ENCODE results near the gene ATP5F1D. TPM values are rescaled to one million over a fixed set of nuclear protein-coding genes. Genes with fewer than 3 reads are reported as not detected.

Gene ATP5F1D
- total and polyA plus RNA-seq, 4 donors: 17.4 to 219 (median 144) TPM

- peak in 1 of 6 donors; percentile 51 for DNase-seq (ENCODE audit: low read depth in 4 of 6, low spot score in 6 of 6)
- WGBS (ENCODE audit: insufficient coverage): 41% methylated on average over 32 of the region's 34 CpGs
- no peaks in the 10 kb centered on the region for H3K9me3 ChIP-seq (ENCODE audit: control insufficient read depth, insufficient read depth, low read length)
- H3K27ac ChIP-seq (ENCODE audit: low read depth, low read length): peak overlapping the region; percentile 84
- H3K4me3 ChIP-seq (ENCODE audit: low read depth, low read length): peak overlapping the region; percentile 54
- H3K27me3 ChIP-seq (ENCODE audit: control insufficient read depth, insufficient read depth, low read length): no peaks in the 10 kb centered on the region
- H3K36me3 ChIP-seq (ENCODE audit: control insufficient read depth, insufficient read depth, low read length): peaks cover 35% of the 10 kb centered on the region
- H3K4me1 ChIP-seq (ENCODE audit: control insufficient read depth, insufficient read depth, low read length): peaks cover 68% of the 10 kb centered on the region
These were observed 2.9 kb upstream of the ATP5F1D start for GRCh38 chr19:1238369-1239303.

- Histone ChIP-seq H3K9me3 (ENCODE audit: control insufficient read depth, insufficient read depth, low read length) (no peaks in the 10 kb centered on the region), H3K27me3 (ENCODE audit: control insufficient read depth, insufficient read depth, low read length) (no peaks in the 10 kb centered on the region), H3K36me3 (ENCODE audit: control insufficient read depth, insufficient read depth, low read length) (peaks cover 35% of the 10 kb centered on the region), H3K27ac (ENCODE audit: low read depth, low read length) (peak overlapping the region; percentile 95), H3K4me3 (ENCODE audit: low read depth, low read length) (no peak overlapping the region), H3K4me1 (ENCODE audit: control insufficient read depth, insufficient read depth, low read length) (peaks cover 76% of the 10 kb centered on the region)
- DNase-seq (ENCODE audit: low read depth in 4 of 6, low spot score in 6 of 6): no peak
- 84% methylated on average over 11 of the region's 11 CpGs for WGBS (ENCODE audit: insufficient coverage)
These were observed 2.1 kb upstream of the ATP5F1D start for GRCh38 chr19:1239420-1239795.

GRCh38 chr19:1239796-1240737, 1.5 kb upstream of the ATP5F1D start:
- 9% methylated on average over 79 of the region's 84 CpGs for WGBS (ENCODE audit: insufficient coverage)
- peaks cover 35% of the 10 kb centered on the region for H3K36me3 ChIP-seq (ENCODE audit: control insufficient read depth, insufficient read depth, low read length)
- peak overlapping the region; percentile 41 for H3K4me3 ChIP-seq (ENCODE audit: low read depth, low read length)
- no peaks in the 10 kb centered on the region for H3K27me3 ChIP-seq (ENCODE audit: control insufficient read depth, insufficient read depth, low read length)
- H3K9me3 ChIP-seq (ENCODE audit: control insufficient read depth, insufficient read depth, low read length): no peaks in the 10 kb centered on the region
- peak overlapping the region; percentile 95 for H3K27ac ChIP-seq (ENCODE audit: low read depth, low read length)
- peaks cover 83% of the 10 kb centered on the region for H3K4me1 ChIP-seq (ENCODE audit: control insufficient read depth, insufficient read depth, low read length)
- DNase-seq (ENCODE audit: low read depth in 4 of 6, low spot score in 6 of 6): peak in 4 of 6 donors; percentile 87 to 98 (median 94)

GRCh38 chr19:1240925-1241324, 626 bp upstream of the ATP5F1D start:
- Histone ChIP-seq H3K4me1 (ENCODE audit: control insufficient read depth, insufficient read depth, low read length) (peaks cover 83% of the 10 kb centered on the region), H3K4me3 (ENCODE audit: low read depth, low read length) (peak overlapping the region; percentile 60), H3K36me3 (ENCODE audit: control insufficient read depth, insufficient read depth, low read length) (peaks cover 35% of the 10 kb centered on the region), H3K27me3 (ENCODE audit: control insufficient read depth, insufficient read depth, low read length) (no peaks in the 10 kb centered on the region), H3K9me3 (ENCODE audit: control insufficient read depth, insufficient read depth, low read length) (no peaks in the 10 kb centered on the region), H3K27ac (ENCODE audit: low read depth, low read length) (peak overlapping the region; percentile 67)
- no peak for DNase-seq (ENCODE audit: low read depth in 4 of 6, low spot score in 6 of 6)
- WGBS (ENCODE audit: insufficient coverage): 67% methylated on average over 14 of the region's 15 CpGs

GRCh38 chr19:1243768-1244692, 2.5 kb downstream of the ATP5F1D start:
- H3K4me1 ChIP-seq (ENCODE audit: control insufficient read depth, insufficient read depth, low read length): peaks cover 83% of the 10 kb centered on the region
- H3K27me3 ChIP-seq (ENCODE audit: control insufficient read depth, insufficient read depth, low read length): no peaks in the 10 kb centered on the region
- peak in 2 of 6 donors; percentile 87 to 92 for DNase-seq (ENCODE audit: low read depth in 4 of 6, low spot score in 6 of 6)
- no peaks in the 10 kb centered on the region for H3K9me3 ChIP-seq (ENCODE audit: control insufficient read depth, insufficient read depth, low read length)
- 39% methylated on average over 32 of the region's 33 CpGs for WGBS (ENCODE audit: insufficient coverage)
- H3K4me3 ChIP-seq (ENCODE audit: low read depth, low read length): peak overlapping the region; percentile 2
- peak overlapping the region; percentile 84 for H3K27ac ChIP-seq (ENCODE audit: low read depth, low read length)
- peaks cover 37% of the 10 kb centered on the region for H3K36me3 ChIP-seq (ENCODE audit: control insufficient read depth, insufficient read depth, low read length)

- Histone ChIP-seq H3K27ac (ENCODE audit: low read depth, low read length) (peak overlapping the region; percentile 84), H3K4me3 (ENCODE audit: low read depth, low read length) (no peak overlapping the region), H3K9me3 (ENCODE audit: control insufficient read depth, insufficient read depth, low read length) (no peaks in the 10 kb centered on the region), H3K36me3 (ENCODE audit: control insufficient read depth, insufficient read depth, low read length) (peaks cover 38% of the 10 kb centered on the region), H3K4me1 (ENCODE audit: control insufficient read depth, insufficient read depth, low read length) (peaks cover 75% of the 10 kb centered on the region), H3K27me3 (ENCODE audit: control insufficient read depth, insufficient read depth, low read length) (no peaks in the 10 kb centered on the region)
- DNase-seq (ENCODE audit: low read depth in 4 of 6, low spot score in 6 of 6): no peak
- 48% methylated on average over 19 of the region's 31 CpGs for WGBS (ENCODE audit: insufficient coverage)
These were observed 3.3 kb downstream of the ATP5F1D start for GRCh38 chr19:1244693-1245451.

- H3K27me3 ChIP-seq (ENCODE audit: control insufficient read depth, insufficient read depth, low read length): no peaks in the 10 kb centered on the region
- H3K36me3 ChIP-seq (ENCODE audit: control insufficient read depth, insufficient read depth, low read length): peaks cover 42% of the 10 kb centered on the region
- no peak overlapping the region for H3K4me3 ChIP-seq (ENCODE audit: low read depth, low read length)
- no peaks in the 10 kb centered on the region for H3K9me3 ChIP-seq (ENCODE audit: control insufficient read depth, insufficient read depth, low read length)
- peak overlapping the region; percentile 84 for H3K27ac ChIP-seq (ENCODE audit: low read depth, low read length)
- H3K4me1 ChIP-seq (ENCODE audit: control insufficient read depth, insufficient read depth, low read length): peaks cover 69% of the 10 kb centered on the region
- DNase-seq (ENCODE audit: low read depth in 4 of 6, low spot score in 6 of 6): no peak
- 80% methylated on average over 22 of the region's 26 CpGs for WGBS (ENCODE audit: insufficient coverage)
These were observed 4.1 kb downstream of the ATP5F1D start for GRCh38 chr19:1245494-1246264.
